NCI-H345 (cell line): ENCODE data around the gene CCDC88C.
"Not testable (repeated sequence)": the region's sequence is repeated elsewhere in the genome, so short reads cannot be mapped to it uniquely, and the experiment has no call there.

Experiments
- DNase-seq: peaks from one replicate; lab custom pipeline; 2025; lab: John Stamatoyannopoulos, UW

The CCDC88C gene

DNA sequence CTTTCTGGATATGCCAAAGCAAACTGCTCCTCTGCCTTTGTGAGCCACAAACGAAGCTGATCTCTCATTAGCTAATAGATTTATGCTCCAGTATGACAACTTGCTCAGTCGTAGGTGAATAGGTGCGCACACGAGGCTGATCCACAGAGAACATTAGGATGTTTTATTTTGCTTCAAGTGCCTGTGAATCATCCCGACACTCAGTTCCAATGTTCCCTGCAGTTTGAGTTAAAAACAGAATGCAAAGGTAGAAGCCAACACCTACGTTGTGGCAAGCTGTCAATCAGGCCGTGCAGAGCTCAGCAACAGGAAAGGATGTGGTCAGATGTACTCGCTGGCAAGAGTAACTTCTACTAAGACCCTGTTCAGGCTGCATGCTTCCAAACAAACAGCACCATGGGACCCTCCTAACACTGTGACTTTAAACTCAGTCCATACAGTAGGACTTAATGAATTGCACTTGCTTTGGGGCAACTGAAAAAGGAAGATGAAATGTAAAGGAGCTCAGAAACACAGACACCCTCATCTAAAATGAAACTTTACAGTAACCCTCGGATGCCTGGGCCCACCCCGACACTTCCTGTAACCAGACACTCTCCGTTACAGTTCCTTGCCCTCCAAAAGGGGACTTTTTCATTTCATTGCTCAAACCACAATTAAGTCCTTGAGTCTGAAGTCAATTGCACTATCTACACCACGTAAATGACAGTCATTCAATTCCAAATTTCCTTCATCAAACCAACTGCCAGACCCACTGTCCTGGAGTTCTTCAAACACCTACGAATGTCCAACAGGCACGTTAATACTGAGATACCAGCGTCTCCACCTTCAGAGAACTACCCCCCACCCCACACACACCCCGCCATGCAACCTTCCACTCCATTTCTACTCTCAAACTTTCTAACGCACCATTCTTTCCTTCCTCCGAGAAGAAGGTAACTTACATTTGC is 1.6 kb downstream of the CCDC88C start:
- peak; percentile 54 for DNase-seq

DNA sequence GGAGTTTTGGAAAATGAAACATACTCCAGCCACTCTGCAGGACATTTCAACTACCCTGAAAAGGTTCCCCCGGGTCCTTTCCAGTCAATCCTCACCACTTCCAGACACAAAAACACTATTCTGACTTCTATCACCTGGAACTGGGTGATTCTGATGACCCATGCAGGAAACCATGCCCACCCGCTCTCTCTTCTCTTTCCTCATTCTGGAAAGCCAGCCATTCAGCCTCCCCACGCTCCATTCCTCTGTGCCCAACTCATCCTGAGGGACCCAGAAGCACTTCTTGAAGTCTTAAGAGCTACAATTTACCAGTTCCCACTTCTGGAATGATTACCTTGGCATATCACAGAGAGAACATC is 3.2 kb downstream of the CCDC88C start:
- no peak for DNase-seq

DNA sequence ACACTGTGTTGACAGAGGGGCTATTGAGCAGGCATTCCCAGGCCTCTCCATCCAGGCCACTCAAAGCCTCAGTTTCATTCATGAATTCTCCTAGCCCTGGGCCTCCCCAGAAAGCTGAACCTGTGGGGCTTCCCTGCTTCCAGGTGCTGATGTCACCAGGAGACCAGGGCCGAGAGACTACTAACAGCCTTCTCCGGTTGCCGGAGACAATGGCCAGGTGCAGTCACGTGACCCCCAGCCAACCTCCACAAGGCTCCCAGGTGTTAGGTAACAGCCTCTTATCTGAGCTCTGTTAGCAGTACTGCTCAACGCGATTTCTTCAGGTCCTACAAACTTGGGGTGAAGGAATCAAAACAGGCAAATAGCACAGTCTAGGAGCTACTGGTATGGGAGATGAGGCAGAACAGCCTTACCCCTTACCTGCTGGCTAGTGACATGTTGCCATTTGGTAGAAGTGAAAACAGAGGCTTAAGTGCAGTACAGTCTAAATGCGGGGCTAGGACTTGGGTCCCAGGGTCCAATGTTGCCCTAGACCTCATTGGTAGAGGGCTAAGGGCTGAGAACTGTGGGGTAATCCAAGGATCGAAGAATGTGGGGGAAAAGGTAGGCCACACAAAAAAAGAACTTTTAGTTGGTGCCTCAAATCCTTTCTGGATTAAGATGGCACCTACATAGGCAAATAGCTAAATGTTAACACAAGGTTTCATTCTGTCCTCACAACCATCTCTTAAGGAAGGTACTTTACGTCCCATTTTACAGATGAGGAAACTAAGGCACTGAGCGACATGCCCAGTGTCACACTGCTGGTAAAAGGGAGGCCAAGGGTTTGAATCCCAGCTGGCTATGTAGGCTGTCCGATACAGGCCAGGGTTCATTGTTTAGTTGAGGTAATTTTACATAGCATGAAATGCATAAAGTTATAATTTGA is 3.8 kb downstream of the CCDC88C start:
- peak; percentile 90 for DNase-seq

DNA sequence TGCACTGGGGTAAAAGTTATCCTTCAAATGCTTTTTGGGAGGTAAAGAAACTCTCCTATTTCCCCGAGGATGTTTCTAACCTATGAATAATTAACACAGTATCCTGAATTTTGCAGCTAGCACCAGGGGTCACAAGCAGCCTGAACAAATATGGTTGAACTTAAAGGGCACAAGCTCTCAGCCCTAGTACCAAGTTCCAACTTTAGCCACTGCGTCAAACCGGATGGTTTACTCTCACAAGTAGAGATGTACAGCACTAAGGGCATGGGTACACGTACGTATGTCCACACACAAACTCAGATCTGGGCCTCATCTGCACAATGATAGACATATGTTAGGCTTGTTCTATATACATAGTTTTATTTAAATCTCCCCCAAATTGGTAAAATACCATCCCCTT is 4.7 kb downstream of the CCDC88C start:
- DNase-seq = no peak

DNA sequence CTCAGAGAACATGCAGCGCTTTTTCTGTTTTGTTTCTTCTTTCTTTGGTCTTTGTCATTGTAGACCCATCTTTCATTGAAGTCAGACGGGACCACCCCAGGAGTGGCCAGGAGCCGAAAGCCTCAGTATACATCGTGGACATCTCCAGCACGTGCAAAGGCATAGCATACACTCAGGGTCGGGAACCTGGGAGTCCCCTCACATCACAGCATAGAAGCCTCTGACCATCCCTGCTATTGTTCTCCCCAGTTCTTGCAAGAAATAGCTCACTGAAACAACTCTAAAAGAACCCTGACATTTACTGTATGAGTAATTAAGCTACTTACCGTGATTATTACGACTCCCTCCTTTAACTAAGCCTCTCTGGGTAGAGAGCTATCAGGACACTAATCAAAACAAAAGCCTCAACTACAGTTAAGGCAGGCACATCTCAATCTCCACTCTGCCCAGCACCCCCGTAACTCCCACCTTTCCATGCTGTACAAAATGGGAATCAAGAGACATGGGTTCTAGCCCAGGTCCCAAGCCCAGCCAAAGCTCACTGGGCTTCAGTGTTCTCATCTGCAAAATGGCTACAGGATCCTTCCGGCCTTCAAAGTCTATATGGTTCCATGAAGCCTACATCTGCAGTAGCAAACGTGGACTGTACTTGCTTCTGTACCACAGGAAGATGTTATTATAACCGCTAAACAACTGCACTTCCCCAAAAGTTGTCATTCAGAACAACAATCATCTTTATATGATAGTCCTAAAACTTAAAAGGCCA is 6.7 kb downstream of the CCDC88C start:
- no peak for DNase-seq

DNA sequence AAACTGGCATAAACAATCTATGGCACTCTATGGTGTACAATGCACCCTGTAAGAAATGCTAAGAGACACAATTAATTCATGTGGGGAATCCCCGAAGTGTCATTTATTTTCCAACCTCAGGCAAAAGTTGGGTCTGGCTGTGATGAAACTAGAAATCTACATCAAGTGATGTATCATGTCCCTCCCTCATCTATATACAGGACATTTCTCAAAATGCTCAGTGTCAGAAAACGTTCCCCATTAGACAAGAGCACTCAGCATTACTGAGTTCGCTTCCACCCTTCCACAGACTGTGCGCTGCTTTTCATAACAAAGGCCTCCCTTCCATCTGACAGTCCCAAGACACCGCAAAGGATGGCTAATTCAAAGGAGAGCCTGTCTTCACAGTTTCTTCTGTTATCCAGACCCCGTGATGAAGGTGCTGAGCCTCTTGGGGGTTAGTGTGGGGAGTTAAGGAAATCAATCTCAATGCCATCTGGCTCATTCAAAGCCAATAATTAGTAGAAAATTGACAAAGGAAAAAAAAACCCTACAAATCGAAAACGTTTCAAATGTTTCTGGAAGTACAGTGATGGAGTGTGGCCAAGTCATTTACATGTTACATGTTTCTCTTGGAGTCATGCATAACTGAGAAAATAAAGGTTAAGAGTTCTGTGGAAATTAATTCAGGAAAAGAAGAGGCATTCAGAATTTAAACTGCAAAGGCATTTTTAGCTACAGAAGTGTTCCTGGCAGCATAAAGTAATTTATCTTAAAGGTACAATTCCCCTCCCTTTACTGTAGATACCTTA is 7.5 kb downstream of the CCDC88C start:
- DNase-seq = no peak

DNA sequence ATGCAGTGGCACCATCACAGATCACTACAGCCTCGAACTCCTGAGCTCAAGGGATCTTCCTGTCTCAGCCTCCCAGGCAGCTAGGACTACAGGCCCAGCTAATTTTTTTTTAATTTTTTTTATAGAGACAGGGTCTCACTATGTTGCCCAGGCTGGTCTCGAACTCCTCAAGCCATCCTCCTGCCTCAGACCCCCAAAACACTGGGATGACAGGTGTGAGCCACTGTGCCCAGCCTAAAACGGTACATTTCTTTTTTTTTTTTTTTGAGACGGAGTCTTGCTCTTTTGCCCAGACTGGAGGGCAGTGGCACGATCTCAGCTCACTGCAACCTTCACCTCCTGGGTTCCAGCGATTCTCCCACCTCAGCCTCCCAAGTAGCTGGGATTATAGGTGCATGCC is 8.4 kb downstream of the CCDC88C start:
- not testable (repeated sequence) for DNase-seq

DNA sequence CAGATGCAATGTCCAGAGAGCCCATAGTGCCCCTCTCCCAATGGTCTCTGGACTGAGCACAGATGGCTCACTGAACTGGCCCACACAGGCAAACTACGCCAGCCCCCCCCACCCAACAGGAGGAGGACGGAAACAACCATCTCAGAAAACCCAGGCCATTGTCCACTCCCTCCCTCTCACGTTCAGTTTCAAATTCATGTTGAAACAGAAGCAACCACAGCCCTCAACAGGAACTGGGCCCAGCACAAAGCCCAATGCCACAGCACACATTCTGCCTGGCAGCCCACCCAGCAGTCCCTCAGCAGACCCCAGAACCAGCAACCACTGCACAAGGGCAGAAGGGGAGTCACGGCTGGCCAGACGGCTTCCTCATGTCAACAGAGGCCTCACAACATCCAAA is 10.6 kb downstream of the CCDC88C start:
- no peak for DNase-seq

DNA sequence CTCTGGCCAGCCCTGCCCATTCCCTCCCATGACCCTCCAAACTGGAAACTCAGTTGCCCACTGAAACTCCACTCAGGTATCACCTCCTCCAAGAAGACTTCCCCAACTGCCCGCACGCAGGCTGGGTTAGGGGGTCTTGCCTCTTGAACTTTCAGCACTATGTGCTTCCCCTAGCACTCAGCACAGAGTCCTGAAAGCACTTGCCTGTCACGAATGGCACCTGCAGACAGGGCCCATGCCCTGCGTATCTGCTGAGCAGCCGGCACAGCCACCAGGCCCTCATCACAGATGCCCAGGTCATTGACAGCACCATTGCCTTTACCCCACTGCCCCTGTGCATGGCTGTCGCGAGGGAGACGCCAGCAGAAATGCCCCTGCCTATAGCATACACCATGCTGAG is 11.2 kb downstream of the CCDC88C start:
- DNase-seq = no peak

DNA sequence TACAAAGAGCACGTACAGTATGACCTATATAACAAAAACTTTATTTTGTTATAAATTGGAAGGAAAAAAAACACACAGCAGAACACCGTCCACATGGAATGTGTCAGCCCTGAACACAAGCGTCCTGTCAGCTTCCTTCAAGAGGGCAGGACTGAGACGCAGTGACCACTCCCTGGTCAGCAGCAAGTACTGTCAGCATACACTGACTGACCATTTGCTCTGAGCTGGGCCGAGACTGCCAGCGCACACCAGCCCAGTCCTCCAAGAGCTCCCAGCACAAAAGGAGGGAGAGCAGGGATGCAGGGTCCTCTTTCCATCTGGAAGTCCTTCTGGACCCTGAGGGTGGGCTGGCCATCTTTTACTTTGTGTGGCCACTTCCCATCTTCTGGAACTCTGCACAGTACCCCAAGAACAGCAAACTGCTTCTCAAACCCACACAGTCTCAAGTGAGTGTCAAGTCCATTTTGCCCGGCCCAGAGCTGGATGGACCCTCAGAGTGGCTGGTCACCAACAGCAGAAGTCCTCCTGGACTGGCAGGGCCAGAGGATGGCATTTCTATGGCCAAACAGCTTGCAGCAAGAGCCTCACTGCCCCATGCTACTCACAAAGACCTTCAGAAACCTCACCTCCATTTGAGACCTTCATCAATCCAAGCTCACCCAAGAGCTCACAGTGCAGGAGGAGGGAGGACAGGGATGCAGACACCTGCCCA is 11.7 kb downstream of the CCDC88C start:
- DNase-seq = no peak

DNA sequence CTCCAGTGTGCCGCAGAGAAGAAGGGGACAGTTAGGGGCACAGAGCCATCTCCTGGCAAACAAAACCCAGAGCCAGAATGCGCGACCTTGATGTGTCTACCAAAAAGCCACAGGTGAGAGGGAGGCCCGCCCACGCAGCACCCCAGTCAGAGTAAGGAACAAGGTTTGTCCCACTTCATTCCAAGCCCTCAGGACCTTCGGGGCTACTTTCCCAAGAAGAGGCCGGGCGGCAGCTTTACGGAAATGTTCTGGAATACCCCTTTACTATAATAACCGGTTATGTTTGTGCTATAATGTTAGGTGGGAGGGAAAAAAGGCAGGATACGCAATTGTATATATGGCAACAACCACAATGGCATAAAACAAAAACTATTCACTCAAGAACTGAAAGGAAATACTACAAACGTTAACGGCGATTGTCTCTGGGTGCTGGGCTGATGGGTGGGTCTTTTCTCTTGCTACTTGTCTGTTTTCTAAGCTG is 12.3 kb downstream of the CCDC88C start:
- no peak for DNase-seq

DNA sequence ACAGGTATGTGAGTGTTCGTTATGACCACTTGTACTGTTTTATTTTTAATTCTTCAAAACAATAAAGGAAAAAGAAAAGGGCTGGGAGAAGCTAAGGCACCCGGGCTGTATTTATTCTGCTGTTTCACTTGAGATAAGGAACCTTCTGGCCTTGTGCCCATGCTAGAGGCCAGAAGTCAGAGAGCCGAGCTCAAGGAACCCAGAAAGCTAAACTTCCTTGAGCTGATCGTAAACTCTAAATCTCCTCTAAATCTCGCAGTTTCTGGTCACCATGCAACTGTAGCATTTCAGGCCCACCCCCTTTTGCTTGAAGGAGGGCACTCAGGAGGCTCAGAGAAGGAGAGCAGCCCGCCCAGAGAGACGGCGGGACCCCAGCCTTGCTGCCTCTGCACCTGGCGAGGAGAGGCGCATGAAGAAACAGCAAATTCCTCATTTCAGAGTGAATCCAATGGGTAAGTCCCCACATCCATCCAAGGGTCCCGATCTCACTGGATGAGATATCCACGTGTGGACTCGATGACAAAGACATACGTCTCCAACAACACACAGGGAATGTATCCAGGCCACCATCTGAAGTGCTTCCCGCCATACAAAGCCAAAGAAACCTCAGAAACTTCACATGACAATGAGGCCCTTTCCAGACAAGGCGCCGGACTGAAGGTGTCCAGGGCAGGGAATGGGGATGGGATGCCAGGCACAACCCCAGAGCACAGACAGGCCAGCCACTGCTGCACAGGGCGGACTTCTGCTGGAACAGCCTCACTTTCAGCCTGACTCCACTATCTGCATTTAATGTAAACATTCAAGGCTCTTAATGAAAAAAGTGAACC is 14.6 kb downstream of the CCDC88C start:
- DNase-seq = no peak

DNA sequence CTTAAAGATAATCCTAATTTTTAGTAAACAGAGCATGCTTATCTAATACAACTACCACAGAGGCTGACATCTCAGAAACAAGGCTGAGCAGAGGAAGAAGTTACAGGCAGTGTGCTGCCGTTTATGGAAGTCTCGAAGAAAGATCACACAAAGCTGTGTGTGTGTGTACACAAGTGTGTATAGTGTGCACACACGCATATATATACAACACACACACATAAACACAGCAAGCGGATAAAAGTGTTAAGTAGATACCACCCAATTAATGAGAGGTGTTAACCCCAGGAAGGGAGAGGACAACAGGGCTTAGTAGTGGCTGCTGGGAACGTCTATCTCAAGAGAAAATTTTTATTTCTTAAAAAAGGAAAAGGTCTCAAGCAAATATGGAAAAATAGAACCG is 15.3 kb downstream of the CCDC88C start:
- DNase-seq = no peak

DNA sequence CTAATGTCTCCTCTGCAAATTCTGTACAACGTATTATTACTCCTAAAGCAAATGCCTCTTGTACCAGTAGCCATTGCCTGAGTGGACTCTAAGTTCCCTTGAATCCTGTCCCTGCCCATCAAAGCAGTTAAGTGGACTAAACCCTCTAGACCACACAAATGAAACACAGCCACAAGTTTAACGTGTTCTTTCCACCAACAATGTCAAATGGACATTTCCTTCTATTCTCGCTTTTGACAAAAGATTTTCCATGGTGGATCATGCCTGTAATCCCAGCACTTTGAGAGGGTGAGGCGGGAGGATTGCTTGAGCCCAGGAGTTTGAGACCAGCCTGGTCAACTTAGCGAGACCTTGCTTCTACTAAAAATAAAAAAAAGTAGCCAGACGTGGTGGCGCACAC is 15.9 kb downstream of the CCDC88C start:
- no peak for DNase-seq

DNA sequence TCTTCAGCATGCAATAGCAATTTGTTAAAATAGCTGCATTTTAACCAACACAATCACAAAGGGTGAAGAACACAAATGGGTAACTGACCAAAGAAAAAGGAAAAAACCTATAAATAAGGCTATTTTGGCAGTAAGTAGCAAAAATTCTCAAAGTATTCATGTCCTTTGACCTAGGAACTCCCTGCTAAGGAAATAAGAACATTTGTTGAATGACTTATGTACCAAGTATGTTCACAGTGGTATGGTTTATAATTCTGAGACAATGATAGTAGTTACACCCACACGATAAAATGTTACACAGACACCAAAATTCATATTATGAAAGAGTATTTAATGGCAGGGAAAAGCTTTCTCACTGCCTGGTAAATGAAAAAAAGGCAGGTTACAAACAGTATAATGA is 16.9 kb downstream of the CCDC88C start:
- DNase-seq = no peak

DNA sequence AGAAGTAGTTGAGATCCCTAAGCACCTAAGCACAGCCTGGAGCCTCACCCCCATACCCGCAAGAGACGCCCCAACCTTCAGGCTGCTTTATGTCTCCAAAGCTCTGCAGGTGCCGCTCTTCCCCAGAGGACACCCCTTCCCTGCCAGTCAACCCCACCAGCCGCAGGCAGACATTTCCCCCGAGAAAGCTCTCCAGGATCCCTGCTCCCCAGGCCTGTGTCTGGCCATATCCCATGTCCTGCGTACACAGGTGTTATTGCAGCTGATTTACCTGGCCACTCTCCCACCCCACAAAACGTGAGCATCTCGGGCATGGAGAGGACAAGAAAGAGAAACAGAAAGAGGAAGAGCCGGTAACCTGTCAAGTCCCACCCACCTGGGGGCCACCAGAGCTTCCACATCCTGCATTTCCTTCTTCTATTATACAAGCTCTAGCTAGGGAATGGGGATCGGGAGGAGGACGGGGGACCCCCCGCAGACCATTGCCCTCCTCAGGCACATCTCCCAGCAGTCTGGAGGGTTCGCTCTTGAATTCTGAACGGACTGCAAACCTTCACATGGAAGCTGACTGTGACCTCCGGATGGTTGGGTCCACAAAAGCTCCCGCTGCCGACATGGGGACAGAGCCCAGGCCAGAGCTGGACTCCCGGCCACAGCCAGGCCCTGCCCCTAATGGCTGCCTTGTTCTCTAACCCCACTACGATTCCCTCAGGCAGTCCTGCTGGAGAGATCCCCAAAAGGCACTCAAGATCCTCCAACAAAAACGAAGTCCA is 17.6 kb downstream of the CCDC88C start:
- DNase-seq = no peak

DNA sequence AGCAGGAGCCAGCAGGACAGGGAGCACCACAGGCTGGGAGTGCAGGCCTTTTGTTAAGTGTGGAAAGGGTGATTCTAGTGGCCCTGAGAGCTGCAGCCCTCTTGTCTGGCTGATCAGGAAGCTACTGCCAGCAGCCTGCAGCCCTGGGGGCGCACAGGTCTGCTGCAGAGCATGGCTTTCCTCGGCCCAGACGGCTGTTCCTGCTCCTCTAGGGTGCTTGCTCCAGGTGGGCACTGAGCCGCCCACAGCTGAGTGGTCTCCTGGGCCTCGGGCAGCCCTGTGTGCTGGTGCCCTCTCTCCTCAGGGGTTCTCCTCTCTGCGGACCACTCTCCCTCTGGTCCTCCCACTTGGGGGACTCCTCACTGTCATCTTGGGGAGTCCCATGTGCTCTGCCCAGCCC is 18.9 kb downstream of the CCDC88C start:
- peak; percentile 40 for DNase-seq

DNA sequence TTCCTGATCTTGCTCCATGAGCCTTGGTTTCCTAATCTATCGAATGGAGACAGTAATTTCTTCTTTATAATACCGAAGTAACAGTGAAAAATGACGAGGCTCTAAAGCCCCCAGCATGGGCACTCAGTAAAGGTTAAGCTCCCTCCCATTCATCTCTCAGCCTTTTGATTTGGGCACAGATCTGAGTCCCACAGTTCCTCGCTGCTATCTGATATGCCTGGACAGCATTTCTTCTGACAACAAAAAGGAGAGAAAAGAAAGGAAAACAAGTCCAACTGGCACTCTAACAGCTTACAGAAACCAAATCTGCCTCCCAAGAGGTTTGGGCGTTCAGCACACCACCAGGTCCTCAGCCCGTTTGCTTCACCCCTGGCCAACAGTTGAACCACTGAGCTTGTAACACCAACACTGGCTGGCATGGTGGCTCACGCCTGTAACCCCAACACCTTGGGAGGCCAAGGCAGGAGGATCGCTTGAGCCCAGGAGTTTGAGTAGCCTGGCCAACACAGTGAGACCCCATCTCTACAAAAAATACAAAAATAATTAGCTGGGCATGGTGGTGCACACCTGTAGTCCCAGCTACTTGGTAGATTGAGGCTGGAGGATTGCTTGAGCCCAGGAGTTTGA is 19.5 kb downstream of the CCDC88C start:
- DNase-seq = no peak
